Muscle layer of duodenum (tissue), 2 donors: ENCODE results near the gene FAM98C.

ENCODE experiments used
- H3K27ac ChIP-seq: one replicate; pipeline ENCODE4 v1.7.0; 2013; ENCODE audit warnings: mild to moderate bottlenecking, low read length
- H3K27me3 ChIP-seq: one replicate; pipeline ENCODE4 v1.7.0; 2013; ENCODE audit warnings: low read depth, mild to moderate bottlenecking, control low read depth, low read length
- H3K36me3 ChIP-seq, 2 donors: one replicate each; pipeline ENCODE4 v1.7.0; 2013; ENCODE audit warnings: low read length in 2 of 2, control low read depth in 1 of 2, mild to moderate bottlenecking in 1 of 2; ENCODE audit not compliant: insufficient read depth in 2 of 2, control insufficient read depth in 1 of 2
- H3K4me1 ChIP-seq, 2 donors: one replicate each; pipeline ENCODE4 v1.7.0; 2013; ENCODE audit warnings: low read length in 2 of 2, mild to moderate bottlenecking in 2 of 2, control low read depth in 1 of 2, moderate library complexity in 1 of 2; ENCODE audit not compliant: insufficient read depth in 2 of 2, control insufficient read depth in 1 of 2
- H3K4me3 ChIP-seq, 2 donors: one replicate each; pipeline ENCODE4 v1.7.0; 2013; ENCODE audit warnings: low read length in 2 of 2, low read depth in 1 of 2, mild to moderate bottlenecking in 1 of 2
- H3K9me3 ChIP-seq, 2 donors: one replicate each; pipeline ENCODE4 v1.7.0; 2013; ENCODE audit warnings: low read length in 2 of 2, control low read depth in 1 of 2, mild to moderate bottlenecking in 1 of 2; ENCODE audit not compliant: control insufficient read depth in 1 of 2
- donor health status: healthy.

The FAM98C gene

DNA sequence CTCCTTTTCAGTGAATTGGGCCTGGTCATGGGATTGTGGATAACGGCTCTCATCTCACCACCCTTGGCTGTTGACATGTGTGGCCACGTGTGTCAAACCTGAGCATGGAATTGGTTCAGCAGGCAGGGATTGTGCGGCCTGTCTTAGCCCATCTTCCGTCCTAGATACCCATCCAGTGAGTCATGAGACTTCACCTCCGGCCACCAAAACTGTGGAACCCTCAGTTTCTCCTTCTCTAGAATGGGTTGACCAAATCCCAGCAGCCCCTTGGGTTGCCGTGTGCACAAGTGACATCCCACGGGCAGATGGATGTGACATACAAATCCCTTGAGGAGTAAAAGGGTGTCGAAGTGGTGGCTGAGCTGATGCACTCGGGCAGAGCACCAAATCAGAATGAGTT lies 21.8 kb upstream of the FAM98C start:
- H3K4me1 ChIP-seq, result peaks cover 3 to 13% of the 10 kb centered on the region in 2 donors
- H3K36me3 ChIP-seq, result peaks cover 36 to 67% of the 10 kb centered on the region in 2 donors
- H3K27me3 ChIP-seq, result no peaks in the 10 kb centered on the region
- H3K9me3 ChIP-seq, result no peaks in the 10 kb centered on the region
- no peak overlapping the region for H3K27ac ChIP-seq
- no peak overlapping the region for H3K4me3 ChIP-seq

DNA sequence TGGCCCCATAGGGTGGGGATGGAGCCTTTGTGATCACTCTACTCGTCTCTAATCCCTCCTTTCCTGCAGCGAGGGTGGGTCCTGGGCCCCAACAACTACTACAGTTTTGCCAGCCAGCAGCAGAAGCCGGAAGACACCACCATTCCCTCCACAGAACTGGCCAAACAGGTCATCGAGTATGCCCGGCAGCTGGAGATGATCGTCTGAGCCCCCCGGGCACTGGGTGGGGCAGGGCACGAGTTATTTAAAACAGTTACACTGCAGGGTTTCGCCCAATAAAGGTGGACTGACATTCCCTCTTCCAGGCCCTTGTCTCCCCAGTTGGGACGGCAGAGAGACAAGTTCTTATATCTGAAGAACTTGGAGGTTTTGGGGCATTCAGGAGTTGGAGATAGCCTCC lies 19.7 kb upstream of the FAM98C start:
- no peak overlapping the region for H3K4me3 ChIP-seq
- no peaks in the 10 kb centered on the region for H3K9me3 ChIP-seq
- peaks cover 36 to 64% of the 10 kb centered on the region in 2 donors for H3K36me3 ChIP-seq
- H3K27me3 ChIP-seq, result no peaks in the 10 kb centered on the region
- H3K4me1 ChIP-seq, result peaks cover 3 to 16% of the 10 kb centered on the region in 2 donors
- H3K27ac ChIP-seq, result no peak overlapping the region

DNA sequence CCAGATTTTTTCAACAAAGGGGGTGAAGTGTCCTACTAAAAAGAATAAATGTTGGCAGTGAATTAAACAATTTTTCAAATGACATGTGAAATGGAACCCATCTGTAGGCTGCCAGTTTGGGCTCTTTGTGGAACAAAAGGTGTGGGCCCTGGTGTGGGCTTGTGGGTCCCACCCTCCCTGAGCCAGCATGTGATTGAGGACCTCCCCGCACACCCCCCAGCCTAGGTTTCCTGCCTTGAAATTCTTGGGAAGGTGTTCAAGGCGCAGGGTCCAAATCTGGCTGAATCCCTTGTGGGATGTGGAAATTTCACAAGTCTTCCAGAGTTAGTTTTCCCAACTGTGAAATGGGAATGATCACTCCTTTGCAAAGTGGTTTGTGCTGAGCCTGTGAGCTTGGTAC lies 19.1 kb upstream of the FAM98C start:
- peaks cover 36 to 63% of the 10 kb centered on the region in 2 donors for H3K36me3 ChIP-seq
- peaks cover 3 to 20% of the 10 kb centered on the region in 2 donors for H3K4me1 ChIP-seq
- H3K9me3 ChIP-seq, result no peaks in the 10 kb centered on the region
- peaks cover under 1% of the 10 kb centered on the region for H3K27me3 ChIP-seq
- H3K4me3 ChIP-seq, result no peak overlapping the region
- no peak overlapping the region for H3K27ac ChIP-seq

DNA sequence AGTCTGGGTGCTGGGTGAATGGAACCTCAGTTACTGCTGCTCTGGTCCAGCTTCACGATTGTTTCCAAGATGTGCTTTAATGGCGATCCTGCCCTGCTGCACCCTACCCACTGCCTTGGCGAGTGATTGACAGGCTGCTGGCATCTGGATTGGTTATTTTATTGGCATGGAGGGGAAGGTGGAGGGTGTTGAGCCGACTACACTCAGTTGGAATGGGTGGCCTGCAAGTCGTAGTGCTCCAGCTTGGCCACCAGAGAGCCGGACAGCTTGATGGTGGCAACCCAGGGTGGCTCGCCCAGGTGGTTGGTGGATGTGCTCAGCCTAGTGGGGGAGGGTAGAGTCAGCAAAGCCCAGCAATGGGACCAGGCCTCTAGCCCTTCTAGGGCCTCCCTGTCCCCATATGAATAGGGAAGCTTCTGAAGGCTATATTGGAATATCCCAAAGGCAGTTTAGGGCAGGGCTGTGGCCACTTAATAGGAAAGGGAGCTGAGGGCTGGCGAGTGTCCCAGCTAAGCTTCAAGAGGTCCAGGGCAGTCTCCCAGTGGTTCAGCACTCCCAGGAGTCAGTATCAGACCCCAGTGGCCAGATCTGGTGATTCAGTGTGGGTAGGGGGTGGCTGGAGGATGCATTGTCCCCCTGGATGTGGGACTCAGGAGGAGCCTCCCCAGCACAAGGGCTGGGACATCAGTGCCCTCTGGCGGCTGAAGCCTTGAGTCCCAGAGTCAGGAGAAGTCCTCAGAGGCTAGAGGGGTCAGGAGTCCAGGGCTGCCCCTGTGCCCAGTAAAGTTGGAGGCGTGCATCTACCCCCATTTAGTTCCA lies 18.5 kb upstream of the FAM98C start:
- Histone ChIP-seq H3K4me3 (no peak overlapping the region), H3K36me3 (peaks cover 33 to 56% of the 10 kb centered on the region in 2 donors), H3K9me3 (no peaks in the 10 kb centered on the region), H3K4me1 (peaks cover 3 to 27% of the 10 kb centered on the region in 2 donors), H3K27ac (no peak overlapping the region), H3K27me3 (peaks cover 4% of the 10 kb centered on the region)

DNA sequence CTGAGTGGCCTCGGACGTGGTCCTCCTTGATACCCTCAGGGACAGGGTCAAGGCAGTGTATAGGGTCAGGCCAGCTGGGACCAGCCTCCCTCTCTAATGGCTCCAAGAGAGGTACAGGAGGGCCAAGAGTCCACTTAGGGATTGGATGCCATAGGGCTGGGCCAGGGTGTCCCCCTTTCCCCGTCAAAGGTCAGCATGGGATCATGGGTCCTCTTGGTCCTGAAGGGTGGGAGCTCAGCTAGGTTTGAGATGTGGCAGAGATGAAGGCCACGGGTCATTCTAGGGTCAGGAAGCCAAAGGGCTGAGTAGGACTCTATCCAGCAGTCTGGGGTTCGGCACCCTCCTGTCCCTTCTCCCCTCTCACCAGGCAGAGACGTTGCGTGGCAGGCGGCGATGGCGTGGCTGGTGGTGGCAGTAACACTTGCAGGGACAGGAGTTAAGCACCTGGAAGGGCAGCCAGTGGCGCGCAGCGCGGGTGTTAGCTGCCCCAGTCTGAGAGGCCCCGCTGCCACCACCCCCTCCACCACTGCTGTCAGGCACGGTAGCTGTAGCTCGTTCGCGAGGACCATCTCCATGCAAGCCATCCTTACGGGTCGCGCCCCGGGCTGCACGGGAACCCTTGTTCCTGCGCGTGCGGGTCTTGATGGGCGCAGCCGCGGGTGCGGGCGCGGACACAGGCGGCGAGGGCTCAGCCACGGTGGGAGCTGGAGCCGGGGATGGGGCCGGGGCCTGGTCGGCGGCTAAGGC lies 17.7 kb upstream of the FAM98C start:
- H3K36me3 ChIP-seq, result peaks cover 30 to 50% of the 10 kb centered on the region in 2 donors
- H3K27me3 ChIP-seq, result peaks cover 4% of the 10 kb centered on the region
- peaks cover 3 to 28% of the 10 kb centered on the region in 2 donors for H3K4me1 ChIP-seq
- H3K4me3 ChIP-seq, result no peak overlapping the region
- no peaks in the 10 kb centered on the region for H3K9me3 ChIP-seq
- no peak overlapping the region for H3K27ac ChIP-seq

DNA sequence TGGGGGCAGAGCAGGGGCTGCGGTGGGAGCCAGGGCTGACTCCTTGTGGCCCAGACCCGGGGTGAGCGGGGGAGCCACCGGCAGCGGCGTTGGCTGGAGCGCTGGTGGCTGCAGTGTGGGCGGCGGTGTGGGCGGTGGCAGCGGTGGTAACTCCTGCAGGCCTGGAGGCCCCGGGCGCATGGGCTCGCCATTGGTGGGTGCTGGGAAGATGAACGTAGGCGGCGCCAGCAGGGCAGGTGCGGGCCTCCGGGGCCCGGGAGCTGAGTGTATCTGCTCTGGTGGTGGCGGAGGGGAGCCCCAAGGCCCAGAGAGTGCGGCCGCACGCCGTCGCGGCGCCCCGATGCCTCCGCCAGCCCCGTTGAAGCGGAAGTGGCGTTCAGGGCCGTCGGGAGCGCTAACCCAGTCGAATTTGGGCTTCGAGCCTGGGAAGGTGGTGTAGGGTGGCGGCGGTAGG lies 17.1 kb upstream of the FAM98C start:
- Histone ChIP-seq H3K4me1 (peaks cover 3 to 28% of the 10 kb centered on the region in 2 donors), H3K4me3 (no peak overlapping the region), H3K27ac (no peak overlapping the region), H3K9me3 (no peaks in the 10 kb centered on the region), H3K27me3 (peaks cover 4% of the 10 kb centered on the region), H3K36me3 (peaks cover 29 to 44% of the 10 kb centered on the region in 2 donors)

DNA sequence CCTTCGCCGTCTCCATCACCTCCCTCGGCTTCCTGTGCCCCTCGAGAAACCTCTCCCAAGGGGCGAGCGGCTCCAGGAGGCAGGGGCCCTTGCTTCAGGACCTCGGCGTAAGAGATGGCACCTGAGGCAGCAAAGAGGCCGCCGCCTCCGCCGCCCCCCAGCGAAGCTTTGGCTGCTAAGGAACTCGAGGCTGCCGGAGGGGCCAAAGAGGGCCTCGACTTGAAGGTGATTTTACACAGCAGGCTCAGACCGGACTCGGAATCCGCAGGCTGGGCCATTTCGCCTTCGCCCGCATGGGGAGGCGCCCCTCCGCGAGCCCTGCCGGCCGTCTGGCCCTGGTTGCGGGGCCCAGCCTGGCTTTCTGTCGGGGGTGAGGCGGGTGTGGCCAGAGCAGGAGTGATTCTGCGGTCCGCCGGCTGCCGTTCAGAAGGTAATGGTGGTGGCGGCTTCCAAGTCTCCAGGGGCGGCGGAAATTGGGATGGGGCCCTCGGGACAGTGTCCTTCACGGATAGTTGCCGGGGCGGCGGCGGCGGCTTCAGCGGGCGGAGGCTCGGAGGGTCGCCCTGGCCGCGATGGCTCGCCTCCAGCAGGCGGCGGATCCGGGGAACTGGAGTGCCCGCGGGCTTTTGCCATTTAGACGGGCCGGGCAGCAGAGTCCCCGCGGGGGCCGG lies 16.5 kb upstream of the FAM98C start:
- H3K27me3 ChIP-seq, result peaks cover 4% of the 10 kb centered on the region
- H3K9me3 ChIP-seq, result no peaks in the 10 kb centered on the region
- H3K4me3 ChIP-seq, result no peak overlapping the region
- H3K4me1 ChIP-seq, result peaks cover 3 to 28% of the 10 kb centered on the region in 2 donors
- H3K27ac ChIP-seq, result no peak overlapping the region
- H3K36me3 ChIP-seq, result peaks cover 23 to 38% of the 10 kb centered on the region in 2 donors

DNA sequence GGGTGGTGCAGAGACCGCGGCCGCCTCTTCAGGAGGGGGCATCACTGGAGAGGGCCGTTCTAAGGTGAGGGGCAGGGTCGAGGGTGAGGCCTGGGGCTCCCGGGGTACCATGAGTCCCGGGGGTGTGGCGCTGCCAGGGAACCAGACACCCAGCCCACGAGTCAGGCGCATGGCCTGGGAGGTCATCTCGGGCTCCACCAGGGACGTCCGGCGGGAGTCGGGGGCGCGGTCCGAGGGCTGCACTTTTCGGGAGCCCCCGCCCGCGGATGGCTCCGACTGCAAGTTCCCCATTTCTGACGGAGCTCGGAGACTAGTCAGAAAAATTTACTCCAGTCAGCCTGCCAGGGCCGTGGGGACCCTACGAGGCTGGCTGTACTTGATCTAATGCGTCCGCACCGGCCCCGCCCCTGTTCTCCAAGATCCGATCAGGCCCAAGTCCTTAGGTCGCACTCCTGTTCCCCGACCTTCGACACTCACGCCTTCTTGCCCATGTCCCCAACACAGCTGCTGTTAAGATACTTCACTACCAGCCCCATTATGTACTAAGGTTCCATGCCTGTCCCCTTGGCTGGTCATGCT lies 15.8 kb upstream of the FAM98C start:
- peaks cover 17 to 31% of the 10 kb centered on the region in 2 donors for H3K36me3 ChIP-seq
- no peak overlapping the region for H3K27ac ChIP-seq
- no peaks in the 10 kb centered on the region for H3K9me3 ChIP-seq
- H3K27me3 ChIP-seq, result peaks cover 4% of the 10 kb centered on the region
- H3K4me3 ChIP-seq, result peak overlapping the region; percentile 60 to 71
- peaks cover 3 to 28% of the 10 kb centered on the region in 2 donors for H3K4me1 ChIP-seq

DNA sequence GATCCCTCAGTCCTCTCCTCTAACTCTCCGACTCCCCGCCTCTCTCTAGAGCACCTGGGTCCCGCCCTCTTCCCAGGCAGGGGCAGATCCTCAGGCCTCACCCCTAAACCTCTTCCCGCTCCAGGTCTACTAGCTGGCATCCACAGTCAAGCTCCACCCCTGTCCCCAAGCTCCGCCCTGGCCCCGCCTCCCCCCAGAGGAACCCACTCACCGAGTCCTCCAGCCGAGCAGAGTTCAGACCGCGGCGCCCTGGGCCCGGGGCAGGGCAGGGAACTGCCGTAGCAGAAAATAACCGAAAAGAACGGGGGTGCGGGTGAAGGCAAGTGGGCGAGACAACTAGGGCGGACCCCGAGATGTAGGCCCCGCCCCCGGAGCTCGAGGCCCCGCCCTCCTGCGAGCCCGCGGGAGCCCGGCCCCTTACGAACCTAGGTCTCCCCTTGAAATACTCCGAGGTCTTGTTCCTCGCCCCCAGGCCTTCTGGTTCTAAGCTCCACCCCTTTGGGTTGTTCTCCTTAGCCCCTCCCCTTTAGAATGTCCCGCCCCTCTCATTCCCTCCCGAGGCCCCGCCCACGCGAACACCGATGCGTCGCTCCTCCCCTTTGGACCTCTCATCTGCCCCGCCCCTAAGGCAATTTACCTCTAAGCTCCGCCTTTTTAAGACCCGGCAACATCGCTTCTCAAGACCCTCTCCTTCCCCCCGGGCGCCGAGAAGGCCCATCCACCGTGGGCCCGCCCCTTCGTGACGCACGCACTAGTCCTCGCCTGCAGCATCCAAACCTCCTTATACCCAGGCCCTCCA lies 15.1 kb upstream of the FAM98C start, which contains the start of gene GGN:
TSS of gene GGN (minus strand) at position 485 of the 799 bp plus-strand sequence. CDS start 773 bp downstream, outside the sequence.
- H3K27ac ChIP-seq, result no peak within 1 kb of the TSS
- peaks cover 4% of the 10 kb centered on the region for H3K27me3 ChIP-seq
- peak within 1 kb of the TSS; percentile 60 to 71 for H3K4me3 ChIP-seq
- peaks cover 3 to 28% of the 10 kb centered on the region in 2 donors for H3K4me1 ChIP-seq
- H3K36me3 ChIP-seq, result peaks cover 12 to 25% of the 10 kb centered on the region in 2 donors
- H3K9me3 ChIP-seq, result no peaks in the 10 kb centered on the region

DNA sequence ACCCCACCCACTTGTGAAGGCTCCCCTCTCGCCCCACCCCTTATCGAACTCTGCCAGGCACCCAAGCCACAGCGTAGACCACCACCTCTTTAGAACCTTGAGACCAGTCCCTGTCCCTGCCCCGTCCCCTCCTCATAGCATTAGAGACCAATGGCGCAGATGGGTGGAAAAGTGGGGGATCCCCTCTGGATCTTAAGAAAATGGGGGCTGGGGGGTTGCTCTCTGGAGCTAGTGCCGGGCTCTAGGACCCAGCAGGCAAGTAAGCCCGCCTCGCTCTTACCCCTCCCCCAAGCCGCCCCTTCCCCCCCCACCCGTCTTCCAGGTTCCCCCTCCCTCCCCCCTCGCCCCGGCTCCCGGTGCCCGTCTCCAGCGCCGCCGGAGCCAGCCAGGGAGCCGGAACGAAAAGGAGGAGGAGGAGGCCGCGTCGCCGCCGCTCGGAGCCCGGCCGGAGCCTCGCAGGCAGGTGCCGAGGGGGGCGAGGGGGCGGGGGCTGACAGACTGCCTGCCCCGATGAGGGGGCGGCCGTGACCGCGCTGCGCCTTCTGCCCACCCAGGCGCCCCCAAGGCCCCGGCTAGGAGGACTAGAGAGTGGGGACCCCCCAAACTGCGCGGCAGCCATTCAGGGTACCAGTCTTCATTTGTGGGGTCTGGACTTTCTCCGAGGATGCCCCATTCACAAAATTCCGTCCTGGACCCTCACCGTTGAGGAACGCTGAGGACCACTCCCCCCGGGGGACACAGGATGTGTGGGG lies 14.4 kb upstream of the FAM98C start, which contains the start of gene SPRED3:
TSS of gene SPRED3 (plus strand) at position 349 of the 752 bp plus-strand sequence. CDS start 1,606 bp downstream, outside the sequence.
- Histone ChIP-seq H3K27ac (peak within 1 kb of the TSS; percentile 8), H3K4me1 (peaks cover 3 to 28% of the 10 kb centered on the region in 2 donors), H3K9me3 (no peaks in the 10 kb centered on the region), H3K36me3 (peaks cover 8 to 17% of the 10 kb centered on the region in 2 donors), H3K4me3 (peak within 1 kb of the TSS; percentile 60 to 71), H3K27me3 (peaks cover 4% of the 10 kb centered on the region)
